Activated CD8-positive, alpha-beta memory T cell treated with anti-CD3 and anti-CD28 coated beads, Interleukin-2, amount 50 U/mL, for 24 hours (primary cell): ENCODE data around the gene MAP10.

Source experiments
- DNase-seq: peaks from one replicate; pipeline ENCODE4 v3.0.0-alpha.2; 2020; ENCODE audit errors: extremely low read depth

The MAP10 gene

GRCh38 chr1:232795497-232796053 is 9.6 kb upstream of the MAP10 start:
- no peak for DNase-seq

GRCh38 chr1:232797856-232798510 is 7.2 kb upstream of the MAP10 start:
- no peak for DNase-seq

GRCh38 chr1:232798920-232799319 is 6.3 kb upstream of the MAP10 start:
- no peak for DNase-seq

- no peak for DNase-seq
These were observed 932 bp downstream of the MAP10 start for GRCh38 chr1:232806186-232806510.

- no peak for DNase-seq
These were observed 5.6 kb downstream of the MAP10 start for GRCh38 chr1:232810856-232811255.

- no peak for DNase-seq
These were observed 7.3 kb downstream of the MAP10 start for GRCh38 chr1:232812560-232812959.

- no peak for DNase-seq
These were observed 7.9 kb downstream of the MAP10 start for GRCh38 chr1:232813097-232813496.

- DNase-seq: no peak
These were observed 8.5 kb downstream of the MAP10 start for GRCh38 chr1:232813760-232814159.

GRCh38 chr1:232816324-232816723 is 11.1 kb downstream of the MAP10 start:
- DNase-seq: no peak

GRCh38 chr1:232818040-232818439 is 12.8 kb downstream of the MAP10 start:
- DNase-seq: no peak

GRCh38 chr1:232820431-232820830 is 15.2 kb downstream of the MAP10 start:
- no peak for DNase-seq

- no peak for DNase-seq
These were observed 17.3 kb downstream of the MAP10 start for GRCh38 chr1:232822530-232822929.

GRCh38 chr1:232826318-232826717 is 21.1 kb downstream of the MAP10 start:
- DNase-seq: no peak

GRCh38 chr1:232830661-232831060 is 25.4 kb downstream of the MAP10 start:
- no peak for DNase-seq

- DNase-seq: no peak
These were observed 26.7 kb downstream of the MAP10 start for GRCh38 chr1:232831895-232832294.

- DNase-seq: no peak
These were observed 28.9 kb downstream of the MAP10 start for GRCh38 chr1:232834066-232834465.

- DNase-seq: no peak
These were observed 29.9 kb downstream of the MAP10 start for GRCh38 chr1:232835166-232835565.

- no peak for DNase-seq
These were observed 31.9 kb downstream of the MAP10 start for GRCh38 chr1:232837087-232837486.

- DNase-seq: no peak
These were observed 36.8 kb downstream of the MAP10 start for GRCh38 chr1:232841823-232842565.

GRCh38 chr1:232844791-232845190 is 39.6 kb downstream of the MAP10 start:
- no peak for DNase-seq

- no peak for DNase-seq
These were observed 40.3 kb downstream of the MAP10 start for GRCh38 chr1:232845406-232845955.

GRCh38 chr1:232851532-232851931 is 46.3 kb downstream of the MAP10 start:
- DNase-seq: no peak
